ENCODE data around the gene PTMS. TPM values are rescaled to one million over a fixed set of nuclear protein-coding genes. Genes with fewer than 3 reads are reported as not detected.

PTMS gene
- total and polyA plus RNA-seq, 2 experiments from 2014 or later: 111 to 238 TPM

- peaks cover 67% of the 10 kb centered on the region for H3K4me1 Mint-ChIP-seq
Observed at GRCh38 chr12:6766651-6767349, 637 bp downstream of the PTMS start.

More at GRCh38 chr12:6766651-6767349, 637 bp downstream of the PTMS start:
- H3K4me2 ChIP-seq: peak overlapping the region; percentile 99
- H3K27me3 ChIP-seq (ENCODE audit: insufficient read depth): peaks cover 17% of the 10 kb centered on the region; the same call in 1 of the 2 replicates
- H3K79me2 ChIP-seq (replicated peaks; ENCODE audit: insufficient read depth): peaks cover 20% of the 10 kb centered on the region
- ATAC-seq: peak; percentile 22
- peaks cover 44% of the 10 kb centered on the region for H3K4me1 ChIP-seq (ENCODE audit: insufficient read depth)
- H2AFZ ChIP-seq: no peak overlapping the region
- peaks cover 34% of the 10 kb centered on the region for H3K27me3 Mint-ChIP-seq (ENCODE audit: insufficient read depth, low read depth, poor library complexity)
- H3K4me3 Mint-ChIP-seq: peak overlapping the region; percentile 89
- H3F3A ChIP-seq (replicated peaks; ENCODE audit: low read depth): peaks cover 41% of the 10 kb centered on the region
- peaks cover 18% of the 10 kb centered on the region for H3K36me3 Mint-ChIP-seq (ENCODE audit: low read depth)
- peak overlapping the region; percentile 62 for H3K27ac Mint-ChIP-seq
- H3K9me2 ChIP-seq (ENCODE audit: insufficient read depth): peaks cover 12% of the 10 kb centered on the region
- peak overlapping the region; percentile 89; the same call in 1 of the 2 replicates for H3K27ac ChIP-seq (ENCODE audit: low read depth)
- H3K4me3 ChIP-seq: peak overlapping the region; percentile 98
- no peaks in the 10 kb centered on the region for H3K36me3 ChIP-seq (ENCODE audit: insufficient read depth)
- TF ChIP-seq JUNB (IDR thresholded peaks at IDR 0.05; ENCODE audit: unreplicated experiment) (no peak), STAT1 (IDR thresholded peaks at IDR 0.05; ENCODE audit: unreplicated experiment) (no peak), ZNF331 (CRISPR knock-in tag; IDR thresholded peaks at IDR 0.05; ENCODE audit: low read depth) (no peak), REST (IDR thresholded peaks at IDR 0.05; ENCODE audit: unreplicated experiment) (no peak), CREB1 (CRISPR knock-in tag; IDR thresholded peaks at IDR 0.05; ENCODE audit: low read depth) (0 out of 2 replicates have a peak, but pooled peaks have one; percentile 42), ZNF462 (CRISPR knock-in tag; IDR thresholded peaks at IDR 0.05) (no peak), EZH2 (IDR thresholded peaks at IDR 0.05; ENCODE audit: low read depth, unreplicated experiment) (no peak), ETS1 (IDR thresholded peaks at IDR 0.05) (no peak), POLR2AphosphoS5 (IDR thresholded peaks at IDR 0.05; ENCODE audit: low read depth) (peak; percentile 63; the same call in 1 of the 2 replicates), ZNF114 (CRISPR knock-in tag; IDR thresholded peaks at IDR 0.05) (no peak), EZH2phosphoT487 (IDR thresholded peaks at IDR 0.05; ENCODE audit: unreplicated experiment) (no peak), NANOG (IDR thresholded peaks at IDR 0.05; ENCODE audit: borderline replicate concordance) (no peak), CTCF (conservative IDR thresholded peaks at IDR 0.05; ENCODE audit: low read depth in 2 of 2) (peak; percentile 47 to 70)
- DNase-seq (ENCODE audit: low spot score): peak; percentile 93
- H3K9me3 Mint-ChIP-seq: no peaks in the 10 kb centered on the region; the same call in 1 of the 3 replicates
- peaks cover 19% of the 10 kb centered on the region for H4K20me1 ChIP-seq (replicated peaks; ENCODE audit: insufficient read depth)

All from GM23338 (cell line).